Panc1 (cell line): ENCODE measurements around the gene TXN2.

Experiments used
- CTCF ChIP-seq: fragments of 450-650 bp; IDR thresholded peaks from 2 replicates; pipeline ENCODE4 v1.5.1; 2017; ENCODE audit warnings: mild to moderate bottlenecking
- POLR2AphosphoS5 ChIP-seq: IDR thresholded peaks from 2 replicates; pipeline ENCODE4 v1.6.1; 2012; ENCODE audit warnings: mild to moderate bottlenecking, low read depth, low read length, moderate library complexity
- REST ChIP-seq, 2 experiments: IDR thresholded peaks; 2 replicates each; pipeline ENCODE4 v1.6.1; 2011 to 2012; ENCODE audit warnings: low read depth in 2 of 2, control low read depth in 1 of 2, low read length in 1 of 2, mild to moderate bottlenecking in 1 of 2, moderate library complexity in 1 of 2; ENCODE audit not compliant: insufficient read depth in 1 of 2
- SIN3A ChIP-seq: IDR thresholded peaks from 2 replicates; pipeline ENCODE4 v1.6.1; 2012; ENCODE audit warnings: low read depth, mild to moderate bottlenecking, low read length, moderate library complexity, borderline replicate concordance; ENCODE audit not compliant: insufficient read depth
- TCF7L2 ChIP-seq: IDR thresholded peaks from 2 replicates; pipeline ENCODE4 v1.6.1; 2011; ENCODE audit warnings: mild to moderate bottlenecking, low read depth, low read length, inconsistent platforms

- TF ChIP-seq CTCF (no peak), REST (IDR thresholded peaks at IDR 0.05; ENCODE audit: insufficient read depth in 1 of 2, low read depth in 2 of 2, low read length in 1 of 2) (no peak), SIN3A (no peak), TCF7L2 (no peak), POLR2AphosphoS5 (no peak)
These were observed 55.4 kb downstream of the TXN2 start for GRCh38 chr22:36425977-36426523.
